Measurements from ENCODE around the gene ANKS1A.

ANKS1A gene

GRCh38 chr6:35037664-35038038 lies 148.6 kb downstream of the ANKS1A start:
- DNase-seq (ENCODE audit: low read depth, low spot score): no peak

DNA sequence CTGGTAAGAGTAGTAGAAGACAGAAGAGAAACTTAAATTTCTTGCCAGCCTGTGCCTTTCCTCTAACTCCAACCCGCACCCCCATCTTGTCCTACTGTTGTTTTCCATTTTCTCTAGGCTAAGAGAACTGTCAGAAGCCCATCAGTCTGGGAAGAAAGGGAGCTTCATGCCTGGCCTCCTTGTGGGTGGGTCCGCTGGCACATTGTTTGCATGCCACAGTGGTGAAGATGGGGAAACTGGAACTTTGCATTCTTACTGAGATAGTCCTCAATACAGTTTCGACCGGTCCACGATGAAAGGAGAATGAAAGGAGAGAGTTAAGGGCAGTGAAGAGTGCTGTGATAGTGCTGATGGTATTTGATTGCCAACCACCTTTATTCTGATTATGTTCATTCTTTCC lies 149.0 kb downstream of the ANKS1A start:
- DNase-seq (ENCODE audit: low read depth, low spot score): no peak

DNA sequence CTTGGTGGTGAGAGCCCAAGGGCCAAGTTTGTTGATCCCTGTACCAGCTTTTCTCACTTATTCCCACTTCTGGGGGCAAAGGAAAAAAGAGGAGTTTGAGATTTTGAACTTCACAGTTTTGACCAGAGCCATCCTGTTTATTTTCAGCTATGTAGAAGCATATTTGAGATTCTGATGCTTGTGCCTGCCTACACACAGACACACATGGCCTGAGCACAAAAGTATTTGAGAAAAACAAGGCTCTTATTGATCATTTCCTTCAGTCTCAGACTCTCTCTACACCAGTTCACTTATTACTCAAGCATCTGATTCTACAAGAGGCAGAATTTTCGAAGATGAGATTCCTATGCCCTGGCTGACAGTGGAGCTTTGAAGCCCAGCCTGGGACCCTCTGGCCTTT lies 151.3 kb downstream of the ANKS1A start:
- DNase-seq (ENCODE audit: low read depth, low spot score): no peak

DNA sequence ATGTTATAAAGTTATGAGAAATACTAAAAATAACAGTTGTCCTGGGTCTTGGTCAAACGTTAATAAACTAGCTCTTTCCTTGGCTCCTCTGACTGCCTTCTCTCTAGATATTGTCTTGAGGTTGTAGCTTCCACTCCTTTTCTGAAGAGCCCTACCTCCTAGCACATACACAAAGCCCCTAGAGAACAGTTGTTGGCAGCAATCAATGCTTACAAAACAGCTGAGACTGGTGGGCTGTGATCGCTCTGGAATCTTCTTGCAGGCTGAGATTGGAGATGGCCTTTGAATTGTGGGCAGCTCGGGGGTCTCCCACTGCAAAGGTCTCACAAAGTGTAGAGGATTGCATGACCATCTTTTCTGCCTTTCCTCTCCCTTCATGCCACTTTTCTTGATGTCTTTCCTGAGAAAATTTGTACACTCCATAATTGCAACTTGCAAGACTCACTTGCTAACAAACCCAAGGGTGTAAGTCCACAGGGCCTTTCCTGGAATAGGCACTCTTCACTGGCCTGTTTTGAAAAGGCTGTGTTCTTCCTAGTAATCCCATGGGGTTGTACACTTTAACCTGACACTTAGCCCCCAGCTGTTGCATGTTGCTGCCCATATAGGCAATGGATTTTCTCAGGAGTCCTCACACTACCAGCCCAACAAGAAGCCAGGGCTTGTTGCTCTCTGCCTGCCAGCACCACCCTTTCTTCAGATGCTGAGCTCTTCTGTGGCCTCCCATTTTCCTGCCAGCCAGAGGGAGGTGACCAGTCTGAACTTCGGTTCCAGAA lies 152.2 kb downstream of the ANKS1A start:
- DNase-seq (ENCODE audit: low read depth, low spot score): no peak

DNA sequence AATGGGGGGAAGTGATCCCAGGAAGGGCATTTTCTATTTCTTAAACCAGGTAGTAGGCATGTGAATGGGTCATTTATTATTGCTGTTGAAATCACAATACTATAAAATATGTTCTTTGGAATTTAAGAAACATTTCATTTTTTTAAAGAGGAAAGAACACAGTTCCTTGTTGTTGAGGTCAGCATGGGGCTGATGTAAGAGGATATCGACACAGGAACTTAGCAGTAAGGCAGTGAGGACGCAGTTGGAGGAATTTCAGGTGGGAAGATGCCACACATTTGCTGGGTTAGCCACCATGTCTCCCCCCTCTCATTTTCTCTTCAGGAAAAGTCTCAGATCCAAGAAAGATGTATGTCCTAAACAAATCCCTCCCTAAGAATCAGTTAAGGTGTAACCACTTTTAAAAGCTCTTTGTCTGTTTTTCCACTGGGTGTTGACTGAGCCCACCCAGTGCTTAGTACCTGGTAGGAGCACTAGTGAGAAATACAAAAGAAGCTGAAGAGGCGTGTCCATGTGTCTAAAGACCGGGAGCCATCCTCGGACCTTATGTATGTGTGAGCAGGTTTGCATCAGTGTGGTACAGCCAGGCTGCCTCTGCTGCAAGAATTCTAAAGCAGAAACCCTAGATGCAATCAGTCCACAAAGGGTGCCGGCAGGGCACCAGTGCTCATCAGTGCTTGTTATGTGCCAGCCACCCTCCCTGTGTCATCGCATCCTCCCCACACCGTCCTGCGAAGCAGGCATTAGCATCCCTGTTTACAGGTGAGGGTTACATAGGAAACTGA lies 153.2 kb downstream of the ANKS1A start:
- DNase-seq (ENCODE audit: low read depth, low spot score): no peak

GRCh38 chr6:35043381-35044130 lies 154.5 kb downstream of the ANKS1A start:
- DNase-seq (ENCODE audit: low read depth, low spot score): no peak

DNA sequence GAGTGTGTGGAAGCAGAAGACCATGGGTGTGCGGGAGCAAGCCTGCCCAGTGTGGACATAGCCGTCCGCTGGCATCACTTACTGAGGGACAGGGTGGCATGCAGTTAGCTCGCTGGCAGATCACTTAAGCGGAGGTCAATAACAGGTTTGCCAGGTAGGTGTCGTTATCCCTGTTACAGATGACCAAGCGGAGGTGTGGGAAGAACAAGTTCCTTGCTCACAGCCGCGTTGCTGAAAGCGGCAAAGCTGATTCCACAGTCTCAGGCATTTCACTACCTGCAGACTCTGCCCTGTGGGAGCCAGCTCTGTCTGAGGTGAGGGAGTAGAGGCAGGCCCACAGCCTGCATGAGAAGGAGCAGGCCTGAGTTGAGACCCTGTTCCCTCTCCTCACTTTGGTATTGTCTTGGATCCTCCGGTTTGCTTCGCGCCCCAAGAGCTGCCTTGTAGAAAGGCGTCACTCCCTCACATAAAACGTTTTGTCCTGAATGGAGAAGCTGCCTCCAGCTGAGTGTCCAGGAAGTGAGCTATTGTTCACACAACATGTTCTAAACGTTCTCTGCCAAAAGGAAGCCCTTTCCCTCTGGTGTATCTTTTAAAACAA lies 155.2 kb downstream of the ANKS1A start:
- DNase-seq (ENCODE audit: low read depth, low spot score): no peak

- no peak for DNase-seq (ENCODE audit: low read depth, low spot score)
These were observed 155.8 kb downstream of the ANKS1A start for GRCh38 chr6:35044761-35045421.

- no peak for DNase-seq (ENCODE audit: low read depth, low spot score)
These were observed 157.0 kb downstream of the ANKS1A start for GRCh38 chr6:35046103-35046502.

GRCh38 chr6:35046862-35047261 lies 157.8 kb downstream of the ANKS1A start:
- DNase-seq (ENCODE audit: low read depth, low spot score): no peak

- no peak for DNase-seq (ENCODE audit: low read depth, low spot score)
These were observed 158.4 kb downstream of the ANKS1A start for GRCh38 chr6:35047265-35048011.

- DNase-seq (ENCODE audit: low read depth, low spot score): no peak
These were observed 159.1 kb downstream of the ANKS1A start for GRCh38 chr6:35048031-35048613.

DNA sequence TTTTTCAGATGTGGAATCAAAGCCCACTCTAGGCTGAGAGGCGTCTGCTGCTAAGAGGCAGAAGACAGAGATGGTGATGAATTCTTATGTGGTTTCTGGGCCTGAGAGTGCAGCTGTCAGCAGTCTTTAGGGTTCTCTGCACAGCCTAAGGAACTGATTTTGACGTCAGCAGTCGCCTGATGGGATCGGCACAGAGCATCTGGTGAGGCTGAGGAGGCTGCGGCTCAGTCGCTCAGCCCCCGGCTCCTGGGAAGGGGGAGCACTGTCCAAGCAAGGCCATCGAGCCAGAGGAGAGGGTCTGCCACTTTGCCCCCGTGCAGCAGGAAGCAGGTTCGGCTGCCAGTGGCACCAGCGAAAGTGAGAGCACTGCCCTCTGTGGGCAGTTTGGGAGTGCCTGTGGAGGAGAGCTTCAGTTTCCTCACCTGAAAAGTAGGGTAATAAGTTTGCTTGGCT lies 159.6 kb downstream of the ANKS1A start:
- DNase-seq (ENCODE audit: low read depth, low spot score): no peak

GRCh38 chr6:35049156-35049735 lies 160.2 kb downstream of the ANKS1A start:
- no peak for DNase-seq (ENCODE audit: low read depth, low spot score)

GRCh38 chr6:35049900-35050756 lies 161.1 kb downstream of the ANKS1A start:
- DNase-seq (ENCODE audit: low read depth, low spot score): no peak

DNA sequence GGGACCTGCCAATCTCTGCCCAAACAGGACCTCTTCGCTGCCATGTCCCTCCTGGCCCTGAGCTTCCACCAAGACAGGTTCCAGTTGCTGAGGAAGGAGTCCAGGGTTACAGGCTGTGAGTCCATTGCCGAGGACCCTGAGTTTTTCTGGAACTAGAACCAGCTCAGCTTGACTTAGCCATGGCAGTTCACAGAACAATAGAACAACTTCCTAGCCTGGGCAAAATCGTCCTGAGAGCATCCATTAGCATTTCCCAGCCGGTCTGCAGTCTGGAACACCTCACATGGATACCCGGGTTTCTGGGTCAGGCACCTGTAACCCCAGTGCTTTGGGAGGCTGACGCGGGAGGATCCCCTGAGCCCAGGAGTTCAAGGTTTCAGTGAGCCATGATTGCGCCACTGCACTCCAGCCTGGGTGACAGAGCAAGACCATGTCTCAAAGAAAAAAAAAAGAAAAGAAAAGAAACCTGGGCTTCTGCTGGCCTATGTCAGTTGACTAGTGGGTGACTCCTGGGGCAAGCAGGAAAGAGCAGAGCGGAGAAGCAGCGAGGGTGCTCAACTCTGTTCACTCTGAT lies 161.8 kb downstream of the ANKS1A start:
- no peak for DNase-seq (ENCODE audit: low read depth, low spot score)

DNA sequence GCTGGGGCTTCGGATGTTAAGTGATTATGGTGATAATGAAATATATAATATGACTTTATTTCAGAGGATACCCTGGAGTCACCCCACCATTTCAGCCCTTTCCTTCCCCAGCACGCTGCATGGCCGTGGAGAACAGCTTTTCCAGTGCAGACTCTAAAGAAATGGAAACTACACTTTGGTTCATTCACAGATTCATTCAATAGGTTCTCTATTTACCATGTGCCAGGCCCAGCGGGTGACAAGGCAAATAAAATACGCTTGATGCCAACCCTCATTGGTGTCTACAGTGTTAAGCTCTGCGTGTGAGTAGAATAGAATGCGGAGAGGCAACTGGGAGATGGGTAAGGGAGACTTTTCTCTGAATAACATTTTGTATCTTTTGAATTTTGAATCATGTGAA lies 162.3 kb downstream of the ANKS1A start:
- no peak for DNase-seq (ENCODE audit: low read depth, low spot score)

- no peak for DNase-seq (ENCODE audit: low read depth, low spot score)
These were observed 163.0 kb downstream of the ANKS1A start for GRCh38 chr6:35051997-35052583.

Measured in activated CD4-positive, CD25-positive, alpha-beta regulatory T cell treated with anti-CD3 and anti-CD28 coated beads, Interleukin-2, amount 50 U/mL, for 16 hours (primary cell).